Fibroblast of skin of left quadriceps (primary cell): Measurements from ENCODE around the gene FHL1.
"Not testable (repeated sequence)": the region's sequence is repeated elsewhere in the genome, so short reads cannot be mapped to it uniquely, and the experiment has no call there.

Experiments used
- DNase-seq, 2 experiments: peaks; one replicate each; pipeline ENCODE4 v3.0.0-alpha.2; 2013; ENCODE audit warnings: low read depth in 2 of 2

The FHL1 gene

DNA sequence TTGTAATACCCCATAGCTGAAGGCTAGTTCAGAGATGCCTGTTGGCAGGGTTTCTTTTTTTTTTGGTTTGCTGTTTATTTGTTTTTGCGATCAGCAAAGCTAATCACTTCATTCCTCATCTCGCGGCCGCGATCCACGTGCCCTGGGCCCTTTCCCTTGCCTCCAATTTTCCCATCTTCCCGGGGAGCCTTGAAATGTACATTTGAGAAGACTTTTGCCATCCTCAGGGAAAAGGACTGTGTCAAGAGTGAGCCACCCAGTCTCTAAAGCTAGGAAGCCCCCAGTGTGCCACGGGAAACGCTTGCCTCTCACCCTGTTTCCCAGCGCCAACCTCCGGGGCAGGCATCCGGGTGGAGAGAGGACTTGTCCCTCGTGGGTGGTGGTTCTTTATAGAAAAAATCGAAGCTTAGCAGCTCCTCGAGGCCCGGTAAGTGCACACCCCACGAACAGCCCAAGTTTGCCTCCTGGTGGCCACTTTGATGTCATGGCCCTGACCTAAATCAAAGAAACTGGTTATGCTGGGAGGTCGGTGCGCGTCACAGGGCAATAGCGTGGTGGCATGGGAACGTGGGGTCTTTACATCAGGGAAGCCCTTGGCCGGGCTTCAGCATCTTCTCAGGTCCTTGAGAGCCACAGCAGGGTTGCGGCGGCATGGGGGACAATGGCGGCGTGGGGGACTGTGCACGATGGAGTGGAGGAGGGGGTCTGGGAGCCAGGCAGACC lies 61.8 kb downstream of the FHL1 start:
- no peak for DNase-seq

DNA sequence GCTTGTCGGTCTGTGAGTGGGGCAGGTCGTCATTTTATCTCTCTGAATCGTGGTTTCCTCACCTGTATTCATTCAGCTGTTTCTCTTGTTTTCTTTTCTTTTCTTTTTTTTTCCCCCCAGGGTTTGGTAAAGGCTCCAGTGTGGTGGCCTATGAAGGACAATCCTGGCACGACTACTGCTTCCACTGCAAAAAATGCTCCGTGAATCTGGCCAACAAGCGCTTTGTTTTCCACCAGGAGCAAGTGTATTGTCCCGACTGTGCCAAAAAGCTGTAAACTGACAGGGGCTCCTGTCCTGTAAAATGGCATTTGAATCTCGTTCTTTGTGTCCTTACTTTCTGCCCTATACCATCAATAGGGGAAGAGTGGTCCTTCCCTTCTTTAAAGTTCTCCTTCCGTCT lies 62.4 kb downstream of the FHL1 start:
- no peak for DNase-seq

DNA sequence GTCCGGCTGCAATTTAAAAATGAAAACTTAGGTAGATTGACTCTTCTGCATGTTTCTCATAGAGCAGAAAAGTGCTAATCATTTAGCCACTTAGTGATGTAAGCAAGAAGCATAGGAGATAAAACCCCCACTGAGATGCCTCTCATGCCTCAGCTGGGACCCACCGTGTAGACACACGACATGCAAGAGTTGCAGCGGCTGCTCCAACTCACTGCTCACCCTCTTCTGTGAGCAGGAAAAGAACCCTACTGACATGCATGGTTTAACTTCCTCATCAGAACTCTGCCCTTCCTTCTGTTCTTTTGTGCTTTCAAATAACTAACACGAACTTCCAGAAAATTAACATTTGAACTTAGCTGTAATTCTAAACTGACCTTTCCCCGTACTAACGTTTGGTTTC lies 62.9 kb downstream of the FHL1 start:
- DNase-seq = no peak

DNA sequence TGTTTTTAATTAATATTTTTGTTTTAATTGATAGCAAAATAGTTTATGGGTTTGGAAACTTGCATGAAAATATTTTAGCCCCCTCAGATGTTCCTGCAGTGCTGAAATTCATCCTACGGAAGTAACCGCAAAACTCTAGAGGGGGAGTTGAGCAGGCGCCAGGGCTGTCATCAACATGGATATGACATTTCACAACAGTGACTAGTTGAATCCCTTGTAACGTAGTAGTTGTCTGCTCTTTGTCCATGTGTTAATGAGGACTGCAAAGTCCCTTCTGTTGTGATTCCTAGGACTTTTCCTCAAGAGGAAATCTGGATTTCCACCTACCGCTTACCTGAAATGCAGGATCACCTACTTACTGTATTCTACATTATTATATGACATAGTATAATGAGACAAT lies 63.5 kb downstream of the FHL1 start:
- peak in 1 of 2 experiments; percentile 29 for DNase-seq

DNA sequence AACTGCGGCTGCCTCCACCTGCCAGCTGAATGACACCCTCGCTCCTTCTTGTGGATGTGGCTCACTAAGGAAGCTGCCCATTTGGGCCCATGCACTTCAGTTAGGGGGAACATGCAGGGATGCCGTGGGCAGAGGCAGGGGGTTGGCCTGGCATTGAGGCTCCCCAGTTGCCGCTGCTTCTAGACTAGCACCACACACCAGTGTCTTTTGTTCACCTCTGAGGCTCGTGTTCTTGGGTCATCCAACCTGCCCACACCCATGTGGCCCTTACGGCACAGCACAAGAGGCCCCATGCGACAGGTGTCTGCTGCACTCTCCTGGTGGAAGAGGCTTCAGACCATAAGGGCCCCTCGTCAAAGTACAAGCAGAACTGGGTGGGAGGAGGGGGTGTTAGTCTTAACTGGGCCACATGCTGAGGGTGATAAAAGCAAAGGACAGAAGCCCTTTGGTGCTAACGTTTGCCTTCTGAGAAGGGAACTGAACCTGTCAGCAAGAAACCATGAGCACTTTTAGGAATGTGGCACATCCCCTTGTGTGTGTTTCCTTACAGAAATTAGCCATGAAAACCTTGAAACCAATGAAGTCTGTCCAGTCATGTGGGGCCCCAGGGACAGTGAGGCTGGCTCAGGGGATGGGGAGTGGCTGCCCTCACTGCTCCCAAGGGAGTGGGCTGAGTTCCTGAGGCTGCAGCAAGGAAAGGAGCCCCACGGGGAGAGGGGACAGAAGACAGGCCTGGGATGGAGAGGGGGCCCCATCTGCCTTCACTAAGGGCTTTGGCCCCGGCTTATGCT lies 64.6 kb downstream of the FHL1 start:
- DNase-seq = no peak

DNA sequence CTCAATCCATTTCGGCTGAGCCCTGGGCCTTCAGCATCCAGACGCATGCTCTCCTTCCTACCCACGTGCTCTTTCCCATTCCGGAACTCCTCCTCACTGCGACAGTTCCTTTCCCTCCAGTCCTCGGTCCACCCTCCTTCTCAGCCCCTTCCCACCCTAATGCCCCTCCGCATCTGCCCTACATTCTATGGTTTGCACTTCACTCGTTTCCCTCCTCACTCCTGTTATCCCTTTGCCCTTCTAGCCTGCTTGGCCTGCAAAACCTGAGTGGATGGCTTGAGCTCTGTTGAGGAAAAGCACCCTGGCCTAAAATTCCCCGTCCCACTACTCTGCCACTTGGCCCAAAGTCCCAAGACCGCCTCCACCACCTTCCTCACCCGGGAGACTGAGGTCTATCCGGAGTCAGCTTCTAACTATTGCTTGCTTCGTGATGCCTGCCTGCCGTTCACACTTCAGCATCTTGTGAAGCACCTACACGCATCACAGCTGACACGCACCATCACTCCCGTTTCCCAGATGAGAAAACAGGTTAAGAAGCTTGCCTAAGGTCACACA lies 65.3 kb downstream of the FHL1 start:
- no peak for DNase-seq

DNA sequence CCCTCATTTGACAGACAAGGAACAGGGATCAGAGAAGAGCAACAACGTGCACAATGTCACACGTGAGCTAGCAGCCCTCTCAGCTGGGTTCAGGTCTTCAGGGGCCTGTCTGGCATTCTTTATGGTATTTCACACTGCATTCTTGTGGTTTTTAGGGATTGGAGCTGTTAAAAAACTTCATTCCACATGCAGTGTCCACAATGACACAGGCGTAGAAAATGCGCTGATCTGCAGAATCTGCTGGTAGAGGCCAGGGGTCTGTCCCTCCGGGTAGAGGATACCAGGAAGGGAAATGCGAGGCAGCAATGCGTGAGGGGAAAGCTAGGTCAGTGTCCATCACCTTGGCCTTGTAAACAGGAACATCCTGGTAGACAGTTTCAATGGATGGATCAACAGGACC lies 67.2 kb downstream of the FHL1 start:
- peak; percentile 86 to 87 for DNase-seq

DNA sequence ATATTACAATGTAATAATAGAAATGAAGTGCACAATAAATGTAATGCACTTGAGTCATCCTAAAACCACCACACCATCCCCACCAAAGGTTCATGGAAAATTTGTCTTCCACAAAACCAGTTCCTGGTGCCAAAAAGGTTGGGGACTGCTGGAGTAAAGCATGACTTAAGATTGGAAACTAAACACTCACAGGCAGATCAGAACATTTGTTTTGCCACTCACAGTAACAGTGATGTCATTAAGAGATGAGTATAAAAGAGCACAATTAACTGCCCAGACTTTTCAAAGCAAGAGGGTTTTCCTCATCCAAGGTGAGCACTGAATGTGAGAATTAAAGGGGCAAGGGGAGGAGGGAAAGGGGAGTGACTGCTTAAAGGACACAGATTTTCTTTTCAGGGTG lies 68.2 kb downstream of the FHL1 start:
- DNase-seq = peak in 1 of 2 experiments; percentile 25

DNA sequence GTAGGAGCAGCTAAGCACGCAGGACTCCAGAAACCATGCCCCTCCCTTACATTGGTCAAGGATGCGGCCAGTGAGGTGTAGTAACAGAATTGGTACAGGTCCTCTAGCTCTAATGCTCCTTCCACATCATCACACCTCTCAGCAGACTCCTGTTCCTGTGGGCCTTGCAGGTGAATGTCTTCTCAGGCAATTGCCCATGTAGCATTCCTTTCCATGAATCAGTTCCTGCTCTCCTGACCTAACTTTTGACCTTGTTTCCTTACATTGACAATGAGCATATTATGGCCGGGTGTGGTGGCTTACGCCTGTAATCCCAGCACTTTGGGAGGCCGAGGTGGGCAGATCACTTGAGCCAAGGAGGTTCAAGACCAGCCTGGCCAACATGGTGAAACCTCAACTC lies 72.6 kb downstream of the FHL1 start:
- no peak for DNase-seq

DNA sequence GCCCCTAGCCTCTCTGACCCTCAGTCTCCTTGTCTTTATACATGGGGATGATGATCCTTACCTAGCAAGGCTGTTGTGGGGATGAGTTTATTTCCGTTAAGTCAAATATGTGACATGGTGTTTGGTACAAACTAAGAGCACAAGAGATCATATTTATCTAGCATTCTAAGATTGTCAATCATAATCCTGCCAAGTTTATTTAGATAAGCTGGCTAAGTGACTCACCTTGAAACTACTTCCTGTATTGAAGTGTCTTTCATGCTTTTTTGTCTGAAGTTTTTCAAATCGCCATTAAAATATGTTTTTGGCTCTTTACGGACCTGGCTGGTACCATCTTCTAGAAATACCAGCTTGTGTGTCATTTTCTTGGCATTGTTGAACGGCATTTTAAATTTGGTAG lies 73.2 kb downstream of the FHL1 start:
- no peak for DNase-seq

DNA sequence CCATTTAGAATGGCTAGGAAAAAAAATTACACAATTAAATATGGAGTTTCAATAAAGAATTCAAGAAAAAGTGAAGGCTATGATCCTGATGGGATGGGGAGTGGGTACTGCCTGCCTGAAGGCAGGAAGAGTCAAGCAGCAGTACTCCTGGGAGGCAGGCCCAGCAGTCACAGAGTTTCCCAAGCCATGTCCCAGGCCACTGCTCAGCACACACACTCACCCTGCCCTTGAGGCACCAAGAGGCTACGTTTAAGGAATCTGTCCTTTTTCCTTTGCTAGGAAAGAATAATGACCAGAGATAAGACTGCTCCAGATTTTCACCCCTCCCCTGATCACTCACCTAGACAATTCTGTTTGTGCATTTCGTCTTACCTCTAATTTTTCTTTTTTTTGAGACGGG lies 73.6 kb downstream of the FHL1 start:
- DNase-seq = no peak

DNA sequence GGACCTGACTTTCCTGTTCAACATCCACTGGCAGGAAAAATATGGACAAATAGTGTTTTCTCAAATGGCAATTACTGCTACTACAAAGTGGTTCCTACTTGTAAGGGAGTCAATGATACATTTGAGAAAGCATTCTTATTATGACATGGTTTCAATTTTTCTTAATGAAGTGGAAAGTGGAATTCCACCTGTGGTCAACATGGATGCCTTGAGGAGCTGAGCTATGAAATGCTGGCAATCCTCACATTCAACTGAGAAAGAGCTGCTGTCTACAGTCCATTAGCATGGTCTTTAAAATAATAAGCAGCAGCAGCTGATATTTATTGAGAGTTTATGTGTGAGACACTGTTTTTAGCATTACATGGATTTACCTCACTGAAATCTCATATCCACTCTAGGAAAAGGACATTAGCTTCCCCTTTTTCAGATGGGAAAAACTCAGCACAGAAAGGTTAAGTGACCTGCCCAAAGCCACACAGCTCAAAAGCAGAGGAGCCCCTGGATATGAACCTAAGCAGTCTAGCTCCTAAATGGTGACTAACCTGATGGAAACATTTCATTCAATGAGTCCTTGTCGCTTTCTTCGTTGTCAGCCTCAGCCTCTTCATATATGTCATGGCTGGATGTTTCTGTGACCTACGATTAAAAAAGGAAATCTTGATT lies 74.6 kb downstream of the FHL1 start:
- no peak for DNase-seq

DNA sequence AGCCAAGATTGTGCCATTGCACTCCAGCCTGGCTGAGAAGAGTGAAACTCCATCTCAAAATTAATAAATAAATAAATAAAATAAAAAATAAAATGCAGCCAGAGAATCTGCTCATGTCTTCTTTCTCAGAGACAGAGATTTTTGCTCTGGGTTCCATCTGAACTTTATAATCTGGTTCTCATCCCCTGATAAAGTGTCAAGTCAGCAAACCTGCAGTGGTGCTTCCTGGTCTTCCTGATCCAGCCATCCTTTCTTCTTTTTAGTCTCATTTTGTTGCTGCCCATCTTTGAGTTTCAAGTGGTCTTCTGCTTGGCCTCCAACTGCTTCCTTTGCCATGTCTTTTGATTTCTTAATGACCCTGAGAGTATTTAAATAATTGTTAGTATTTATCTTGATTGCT lies 79.7 kb downstream of the FHL1 start:
- no peak for DNase-seq

DNA sequence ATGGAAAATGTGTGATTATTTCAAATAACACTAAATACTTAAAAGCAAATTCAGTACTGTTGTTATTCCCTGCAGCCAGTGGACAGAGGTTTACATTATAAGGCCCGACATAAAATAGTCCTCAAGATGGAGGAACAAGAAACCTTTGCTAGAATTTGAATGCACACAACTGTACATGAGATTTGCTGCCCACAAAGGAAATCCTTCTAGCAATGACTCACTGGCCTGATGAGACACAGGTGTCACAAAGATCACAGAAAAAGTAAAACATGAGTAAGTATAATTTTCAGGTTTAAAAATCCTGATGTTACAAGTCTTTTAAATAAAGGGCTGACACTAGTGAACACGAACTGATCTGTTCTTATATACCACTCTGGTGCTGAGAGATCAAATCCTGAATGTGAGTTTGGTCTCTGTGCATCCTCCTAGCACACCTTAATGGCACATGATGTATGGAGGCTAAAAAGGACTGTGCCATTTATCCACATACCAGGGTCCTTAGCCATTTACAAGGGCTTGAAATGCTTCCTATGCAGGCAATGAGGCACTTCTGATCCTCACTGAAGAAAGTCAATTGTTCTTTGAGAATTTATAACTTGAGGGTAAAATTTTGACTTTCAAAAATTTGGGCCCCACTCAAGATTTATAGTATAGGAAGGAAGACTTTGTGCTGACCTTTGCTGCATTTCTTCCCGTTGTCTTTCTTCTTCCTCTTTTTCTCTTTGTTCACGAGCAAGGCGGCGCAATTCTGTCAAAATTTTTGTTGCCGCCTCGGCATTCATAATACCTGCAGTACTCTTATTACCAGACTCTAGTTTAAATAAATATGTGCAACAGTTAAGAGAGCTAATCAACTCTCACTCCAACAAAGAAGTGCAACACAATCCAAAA lies 80.9 kb downstream of the FHL1 start:
- DNase-seq = no peak

DNA sequence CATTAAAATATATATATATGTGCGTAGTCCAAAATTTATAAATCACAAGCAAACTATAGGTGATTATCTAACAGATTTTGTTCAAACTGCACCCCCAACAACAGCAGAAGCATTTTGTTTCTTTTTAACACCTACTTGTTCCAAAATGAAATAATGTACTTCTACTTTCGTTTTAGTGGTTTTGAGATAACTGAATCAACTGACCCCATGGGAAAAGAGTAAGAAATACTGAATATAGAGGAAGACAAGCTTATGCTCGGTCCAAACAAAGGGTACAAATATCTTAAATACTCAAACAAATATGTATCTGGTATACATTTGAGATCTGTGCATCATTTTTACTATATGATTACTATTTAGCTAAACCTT lies 81.5 kb downstream of the FHL1 start:
- no peak for DNase-seq

DNA sequence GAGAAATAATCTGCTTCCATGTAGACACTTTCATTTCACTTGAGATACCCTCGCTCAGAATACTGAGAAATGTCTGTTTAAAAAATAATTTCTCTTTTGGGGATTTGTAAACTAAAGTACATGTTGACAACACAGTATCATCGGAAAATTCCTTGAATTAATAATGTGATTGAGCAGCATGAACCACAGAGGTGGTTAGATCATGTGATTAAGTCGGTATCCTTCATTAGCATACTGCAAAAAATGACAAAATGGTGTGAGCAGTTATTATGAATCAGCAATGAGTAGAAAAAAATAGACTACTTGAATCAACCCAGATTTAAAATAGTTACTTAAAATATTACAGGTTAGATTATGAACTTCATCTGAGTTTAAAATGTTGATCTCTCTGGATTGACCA lies 89.7 kb downstream of the FHL1 start:
- DNase-seq = no peak

DNA sequence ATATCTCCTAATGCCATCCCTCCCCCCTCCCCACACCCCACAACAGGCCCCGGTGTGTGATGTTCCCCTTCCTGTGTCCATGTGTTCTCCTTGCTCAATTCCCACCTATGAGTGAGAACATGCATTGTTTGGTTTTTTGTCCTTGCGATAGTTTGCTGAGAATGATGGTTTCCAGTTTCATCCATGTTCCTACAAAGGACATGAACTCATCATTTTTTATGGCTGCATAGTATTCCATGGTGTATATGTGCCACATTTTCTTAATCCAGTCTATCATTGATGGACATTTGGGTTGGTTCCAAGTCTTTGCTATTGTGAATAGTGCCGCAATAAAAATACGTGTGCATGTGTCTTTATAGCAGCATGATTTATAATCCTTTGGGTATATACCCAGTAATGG lies 90.5 kb downstream of the FHL1 start:
- not testable (repeated sequence) for DNase-seq

DNA sequence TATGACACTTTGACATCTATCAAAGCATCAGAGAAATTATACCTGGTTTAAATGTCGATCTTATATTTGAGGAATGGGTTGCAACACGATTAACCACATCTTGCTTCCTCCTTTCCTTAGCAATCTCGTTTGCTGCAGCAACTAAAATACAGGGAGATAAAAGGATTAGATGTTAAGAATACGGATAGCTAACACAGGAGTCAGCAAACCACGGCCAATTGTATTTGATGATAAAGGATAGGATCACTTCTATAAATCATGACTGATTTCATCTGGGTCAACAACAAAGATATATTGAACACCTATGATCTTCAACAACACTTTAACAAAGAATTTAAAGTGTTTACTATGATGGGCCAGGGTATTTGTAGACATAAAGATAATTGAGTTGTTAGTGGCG lies 98.9 kb downstream of the FHL1 start:
- no peak for DNase-seq

DNA sequence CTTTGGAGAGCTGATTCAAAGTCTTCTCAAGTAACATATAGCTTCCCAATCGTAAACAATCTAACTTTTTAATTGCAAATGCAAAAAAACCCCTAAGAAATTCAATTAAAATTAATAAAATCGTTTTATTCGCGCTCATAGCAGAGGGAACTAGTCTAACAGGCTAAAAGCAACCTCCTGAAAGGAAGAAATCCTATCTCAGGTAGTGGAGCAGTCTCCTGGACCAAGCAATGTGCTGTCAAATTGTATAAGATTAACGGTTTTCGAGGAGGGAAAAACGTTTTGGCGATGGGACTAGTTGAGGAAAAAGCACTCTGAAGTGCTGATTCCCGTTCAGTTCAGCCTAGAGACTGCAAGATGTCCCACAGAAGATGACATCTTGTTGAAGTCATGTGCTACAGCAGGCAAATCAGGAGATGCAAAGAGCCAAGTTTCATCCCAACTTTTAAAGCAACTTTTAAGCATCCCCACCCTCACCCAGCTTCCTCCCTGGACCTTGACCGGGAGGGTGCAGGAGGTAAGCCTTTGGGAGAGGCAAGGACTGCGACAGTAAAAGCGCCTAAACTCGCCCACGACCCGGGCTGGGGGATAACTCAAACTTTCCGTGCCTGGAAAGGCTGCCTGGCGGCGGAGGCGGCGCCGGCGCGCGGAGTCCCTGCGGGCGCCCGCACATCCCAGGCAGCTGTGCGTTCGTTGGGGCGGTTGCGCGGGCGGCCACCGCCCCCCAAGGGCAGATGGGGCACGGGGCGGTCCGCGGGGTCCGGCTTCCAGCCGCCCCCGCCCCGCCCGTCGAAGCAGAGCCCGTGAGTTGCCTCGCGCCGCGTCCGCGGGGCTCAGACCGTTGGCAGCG lies 103.1 kb downstream of the FHL1 start:
- DNase-seq = no peak
